GM19372 (cell line): Measurements from ENCODE around the gene MOCOS.

Experiments
- ATAC-seq: cut with Tn5 transposase; IDR thresholded peaks from one replicate; pipeline ENCODE4 v1.9.1; 2021; ENCODE audit warnings: mild to moderate bottlenecking, low read depth, moderate library complexity; ENCODE audit not compliant: unreplicated experiment

The MOCOS gene

DNA sequence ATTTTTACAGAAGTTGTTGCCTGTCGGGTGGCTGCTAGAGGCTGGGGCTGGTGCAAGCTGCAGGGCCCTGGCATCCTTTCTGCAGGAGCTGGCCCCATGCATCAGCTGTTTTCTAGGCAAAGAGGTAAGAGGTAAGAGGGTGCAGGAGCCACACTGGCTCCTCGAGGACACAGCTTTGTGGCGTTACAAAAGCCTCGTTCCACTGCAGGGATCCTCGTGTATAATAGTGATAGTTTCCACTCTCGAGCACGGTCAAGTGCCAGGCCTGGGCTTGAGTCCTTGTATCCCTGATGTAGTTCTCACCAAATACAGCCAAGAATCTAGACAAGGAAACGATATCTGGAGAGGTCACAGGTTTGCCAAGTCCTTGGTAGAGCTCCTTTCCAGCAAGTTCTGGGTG, 77.0 kb downstream of the MOCOS start:
- ATAC-seq: no peak

DNA sequence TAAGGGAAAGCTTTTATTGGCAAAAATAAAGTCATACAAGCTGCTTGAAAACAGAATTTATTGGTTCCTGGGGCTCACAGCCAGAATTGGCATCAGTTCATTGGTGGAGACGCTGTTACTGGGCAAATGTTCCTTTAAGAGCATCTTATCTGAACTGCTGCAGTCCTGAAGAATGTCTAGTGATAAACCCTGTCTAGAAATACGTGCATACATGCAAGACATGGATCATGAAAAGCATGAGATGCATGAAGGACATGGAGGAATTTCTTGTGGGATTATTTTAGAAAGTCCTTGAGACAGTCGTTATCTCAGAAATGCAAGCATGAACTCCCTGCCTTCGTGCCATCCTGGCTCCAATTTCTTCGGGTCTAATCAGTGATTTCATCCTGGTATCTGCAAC, 77.7 kb downstream of the MOCOS start:
- no peak for ATAC-seq

GRCh38 chr18:36269157-36269556, 81.9 kb downstream of the MOCOS start:
- no peak for ATAC-seq

- ATAC-seq: no peak
These were observed 83.9 kb downstream of the MOCOS start for GRCh38 chr18:36271153-36271552.

DNA sequence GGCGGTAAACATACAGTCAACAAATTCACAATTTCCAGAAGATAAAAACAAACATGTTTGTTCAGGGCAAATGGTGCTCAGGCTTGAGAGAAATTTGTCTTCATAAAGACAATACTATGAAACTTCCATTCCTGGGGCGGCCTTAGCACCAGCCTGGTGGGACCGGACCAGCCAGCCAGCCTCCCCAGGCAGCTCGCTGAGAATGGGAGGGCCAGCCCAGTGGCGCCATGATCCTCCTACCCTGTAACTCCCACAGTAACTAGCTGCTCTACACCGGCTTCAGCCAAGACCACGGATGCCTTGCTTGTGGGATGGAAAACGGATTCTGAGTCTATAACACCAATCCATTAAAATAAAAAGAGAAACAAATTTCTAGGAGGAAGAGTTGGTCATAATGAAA, 86.0 kb downstream of the MOCOS start:
- no peak for ATAC-seq

DNA sequence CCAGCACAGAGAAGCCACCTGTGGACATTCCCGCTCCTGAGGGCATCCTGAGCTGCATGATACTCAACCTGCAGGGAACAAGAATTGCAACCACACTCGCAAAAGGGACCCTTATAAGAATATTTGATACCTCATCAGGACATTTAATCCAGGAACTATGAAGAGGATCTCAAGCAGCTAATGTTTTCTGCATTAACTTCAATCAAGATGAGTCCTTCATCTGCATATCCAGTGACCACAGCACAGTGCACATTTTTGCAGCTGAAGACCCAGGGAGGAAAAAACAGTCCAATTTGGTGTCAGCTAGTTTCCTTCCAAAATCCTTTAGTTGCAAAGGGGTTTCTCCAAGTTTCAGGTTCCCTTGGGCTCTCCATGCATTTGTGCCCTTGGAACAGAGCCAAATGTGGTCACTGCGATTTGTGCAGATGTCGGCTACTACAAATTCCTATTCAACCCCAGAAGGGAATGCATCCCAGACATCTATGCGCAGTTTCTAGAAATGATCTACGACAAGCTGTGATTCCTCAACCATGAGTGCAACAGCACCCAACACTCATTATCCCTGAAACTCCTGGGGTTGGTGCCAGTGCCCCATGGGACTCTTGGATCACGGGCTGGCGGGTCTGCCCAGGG, 86.9 kb downstream of the MOCOS start:
- ATAC-seq: no peak

GRCh38 chr18:36275561-36275960, 88.3 kb downstream of the MOCOS start:
- no peak for ATAC-seq

DNA sequence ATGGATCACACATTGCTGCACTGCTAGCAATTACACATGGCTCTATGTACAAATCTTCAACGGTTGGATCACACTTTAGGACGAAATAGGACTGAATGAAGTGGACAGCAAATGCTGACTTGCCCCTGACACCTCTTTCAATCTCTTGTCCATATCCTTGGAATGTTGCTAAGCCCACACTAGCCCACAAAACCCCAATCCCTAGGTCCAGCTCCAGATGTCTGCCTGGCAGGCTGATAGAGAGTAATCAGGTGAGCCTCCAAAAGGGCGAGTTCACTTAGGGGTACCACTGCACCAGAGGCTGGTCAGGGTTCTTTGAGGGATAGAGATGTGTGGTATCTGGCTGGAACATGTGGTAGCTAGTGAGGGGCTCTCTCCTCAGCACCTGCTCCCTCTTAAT, 91.7 kb downstream of the MOCOS start:
- no peak for ATAC-seq

DNA sequence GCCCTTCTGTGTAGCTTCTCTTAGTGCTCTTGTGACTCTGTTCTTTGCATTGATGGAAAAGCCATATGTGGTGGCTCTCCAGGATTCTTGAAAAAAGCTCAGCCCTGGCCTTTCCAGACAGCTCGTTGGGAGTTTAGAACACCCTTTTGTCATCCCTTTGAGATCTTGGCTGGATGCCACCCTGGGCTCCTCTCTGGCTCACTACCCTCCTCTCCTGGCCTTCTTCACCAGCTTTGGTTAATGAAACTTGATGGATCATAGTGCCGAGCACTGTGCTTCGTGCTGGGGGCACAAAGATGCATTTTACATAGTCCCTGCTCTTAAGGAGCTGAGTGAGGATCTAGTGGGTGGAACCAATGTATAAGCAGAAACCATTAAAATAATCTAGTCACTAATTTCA, 94.6 kb downstream of the MOCOS start:
- ATAC-seq: no peak

GRCh38 chr18:36283448-36283847, 96.2 kb downstream of the MOCOS start:
- no peak for ATAC-seq

GRCh38 chr18:36284268-36284667, 97.0 kb downstream of the MOCOS start:
- no peak for ATAC-seq

GRCh38 chr18:36284671-36285295, 97.5 kb downstream of the MOCOS start:
- ATAC-seq: no peak

DNA sequence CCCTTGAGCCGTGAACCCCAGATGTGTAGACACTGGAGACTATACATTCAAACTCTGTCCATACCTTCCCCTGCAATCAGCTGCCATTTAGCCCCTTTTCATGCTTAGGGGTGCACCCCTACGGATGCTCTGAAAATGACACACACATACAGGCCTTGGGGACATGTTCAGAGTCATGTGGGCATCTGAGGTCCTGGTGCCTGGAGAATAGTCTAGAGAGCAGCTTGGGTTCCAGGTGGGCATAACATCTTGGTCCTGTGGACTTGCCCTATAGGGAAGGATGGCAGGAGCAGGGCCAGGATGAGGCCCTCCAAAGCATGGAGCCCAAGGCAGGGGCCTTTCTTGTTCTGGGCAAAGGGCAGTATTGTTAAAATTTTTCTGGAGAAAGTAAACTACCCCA, 100.4 kb downstream of the MOCOS start:
- no peak for ATAC-seq

DNA sequence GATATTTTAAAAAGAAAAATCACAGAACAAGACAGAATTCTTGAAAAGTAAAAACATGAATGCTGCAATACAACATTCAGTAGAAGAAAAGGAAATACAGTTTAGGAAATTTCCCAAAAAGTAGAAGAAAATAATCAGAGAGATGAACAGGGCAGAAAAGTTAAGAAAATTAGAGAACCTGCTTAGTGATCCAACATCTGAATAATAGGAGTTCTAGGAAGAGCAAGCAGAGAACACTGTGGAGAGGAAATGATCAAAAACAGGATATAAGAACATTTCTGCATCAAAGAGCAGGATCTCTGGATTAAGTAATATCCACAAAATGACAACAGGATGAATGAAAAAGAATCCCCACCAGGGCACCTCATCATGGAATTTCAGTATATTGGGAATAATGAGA, 101.4 kb downstream of the MOCOS start:
- ATAC-seq: no peak

- ATAC-seq: no peak
These were observed 106.7 kb downstream of the MOCOS start for GRCh38 chr18:36294031-36294430.

DNA sequence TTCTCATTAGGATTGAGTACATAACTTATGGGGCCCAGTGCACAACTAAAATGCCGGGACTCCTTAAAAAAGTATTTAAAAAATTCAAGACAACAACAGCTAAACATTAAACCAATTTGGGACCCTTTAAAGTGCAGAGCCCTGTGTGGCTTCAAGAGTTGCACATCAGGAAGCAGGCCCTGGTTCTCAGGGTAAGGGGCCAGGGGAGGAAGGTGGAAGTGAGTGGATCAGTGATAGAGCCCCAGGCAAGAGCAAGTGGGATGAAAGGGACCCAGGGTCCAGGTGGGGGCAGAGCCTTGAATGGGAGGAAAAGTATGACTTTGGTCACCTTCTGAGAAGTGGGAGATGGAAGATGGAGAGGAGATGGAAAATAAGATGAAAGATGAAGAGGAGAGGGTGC, 107.9 kb downstream of the MOCOS start:
- ATAC-seq: no peak

- ATAC-seq: no peak
These were observed 108.6 kb downstream of the MOCOS start for GRCh38 chr18:36295880-36296301.

DNA sequence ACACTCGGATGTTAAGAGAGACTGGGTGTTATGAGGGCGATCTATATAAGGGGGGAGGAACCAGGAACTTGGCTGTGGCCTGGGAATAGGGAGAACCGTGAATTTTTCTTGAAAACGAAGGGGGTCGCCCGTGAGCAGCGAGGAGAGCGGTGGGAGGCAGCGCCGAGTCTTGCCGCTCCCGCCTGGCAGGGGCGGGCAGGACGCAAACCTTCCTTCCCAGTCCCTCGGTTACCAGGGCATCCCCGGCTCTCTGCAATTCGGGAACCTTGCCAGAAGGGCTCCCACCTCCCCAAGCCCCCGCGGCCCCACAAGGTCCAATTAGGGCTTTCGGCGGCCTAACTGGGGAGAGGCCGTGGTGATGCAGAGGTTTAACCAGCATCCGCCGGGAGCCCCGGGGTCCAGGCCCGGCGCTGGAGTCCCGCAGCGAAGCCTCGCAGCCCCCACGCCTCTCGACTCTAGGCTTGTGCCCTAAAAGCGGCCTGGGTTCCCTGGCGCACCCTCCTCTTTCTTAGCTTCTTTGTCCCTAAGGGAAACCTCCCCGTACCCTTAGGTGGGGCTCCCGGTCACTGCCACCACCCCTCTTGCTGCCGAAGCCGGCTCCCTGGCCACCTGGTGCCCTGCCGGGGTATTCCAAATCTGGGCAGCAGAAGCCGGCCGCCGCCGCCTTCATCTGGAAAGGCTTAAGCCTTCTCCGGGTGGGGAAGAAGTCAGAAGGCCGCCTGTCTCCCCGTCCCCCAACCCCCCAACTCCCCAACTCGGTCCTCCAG, 109.5 kb downstream of the MOCOS start:
- peak; percentile 13 for ATAC-seq

DNA sequence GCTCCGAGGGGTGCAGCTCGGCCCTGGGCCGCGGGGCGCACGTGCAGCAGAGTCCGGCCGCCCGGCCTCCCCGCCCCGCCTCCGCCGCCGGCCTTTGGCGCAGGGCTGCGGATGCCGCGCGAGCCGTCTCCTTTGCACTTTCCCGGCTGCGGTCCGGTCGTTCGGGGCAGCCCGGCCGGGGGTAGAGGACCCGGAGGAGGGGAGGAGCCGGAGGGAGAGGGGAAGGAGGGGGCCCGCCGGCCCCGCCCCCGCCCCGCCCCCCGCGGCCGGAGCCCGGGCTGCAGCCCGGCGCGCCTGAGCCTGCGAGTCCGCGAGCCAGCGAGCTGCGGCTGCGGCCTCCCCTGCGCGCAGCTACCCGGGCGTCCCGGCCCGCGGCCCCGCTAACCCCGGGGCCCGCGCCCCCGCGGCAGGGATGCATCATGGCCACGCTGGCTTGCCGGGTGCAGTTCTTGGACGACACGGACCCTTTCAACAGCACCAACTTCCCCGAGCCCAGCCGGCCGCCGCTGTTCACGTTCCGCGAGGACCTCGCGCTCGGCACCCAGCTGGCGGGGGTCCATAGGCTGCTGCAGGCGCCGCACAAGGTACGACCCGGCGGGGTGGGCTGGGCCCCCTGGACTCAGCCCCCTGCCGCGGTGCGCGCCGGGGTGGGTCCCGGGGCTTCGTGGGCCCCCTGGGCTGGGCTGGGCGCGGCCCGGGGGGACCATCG, 110.3 kb downstream of the MOCOS start, which contains the start of gene FHOD3:
Gene FHOD3, plus strand, starts transcription at position 297 of the 709 bp plus-strand sequence. Its CDS starts 123 bp downstream, at position 420.
- peak; percentile 60 for ATAC-seq

DNA sequence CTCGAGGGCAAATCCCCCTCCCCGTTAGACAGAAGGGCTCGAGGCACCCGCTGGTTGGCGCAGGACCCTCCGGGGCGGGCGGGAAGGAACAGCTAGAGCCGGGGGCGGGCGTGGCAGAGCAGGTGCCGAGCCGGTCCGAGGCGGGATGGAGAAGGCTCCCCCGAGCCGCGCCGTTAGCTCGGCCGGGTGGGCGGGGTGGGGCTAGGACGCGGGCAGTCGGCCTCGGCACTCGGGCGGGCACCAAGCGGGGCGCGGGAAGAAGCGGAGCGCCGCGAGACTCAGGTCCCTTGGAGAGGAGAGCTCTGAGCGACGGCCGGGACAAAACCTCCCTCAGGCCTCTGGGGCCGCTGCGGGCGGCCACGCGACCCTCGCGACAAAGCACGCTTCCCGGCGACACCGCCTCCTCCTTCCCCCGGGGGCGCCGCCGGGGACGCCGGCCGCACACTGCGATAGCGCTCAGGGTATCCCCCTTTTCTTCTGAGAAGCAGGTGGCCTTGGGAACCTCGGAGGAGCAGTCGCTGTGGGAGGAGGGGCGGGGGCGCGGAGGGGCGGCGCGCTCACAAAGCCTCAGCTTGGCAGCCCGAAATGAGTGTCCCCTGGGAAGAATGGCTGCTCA, 110.9 kb downstream of the MOCOS start:
- ATAC-seq: no peak

- no peak for ATAC-seq
These were observed 111.7 kb downstream of the MOCOS start for GRCh38 chr18:36299015-36299414.
